H1 (cell line): ENCODE measurements around the gene CPA4. TPM values are rescaled to one million over a fixed set of nuclear protein-coding genes. Genes with fewer than 3 reads are reported as not detected.

ENCODE experiments used
- CTCF ChIA-PET: fragments of 300-600 bp; sonication (Branson Sonifier 250); formaldehyde crosslinking; loops from one replicate; lab custom pipeline; 2021; ENCODE audit not compliant: partially characterized antibody; lab: Charles Lee
- POLR2A ChIA-PET: fragments of 300-600 bp; sonication (Branson Sonifier 250); formaldehyde crosslinking; loops from one replicate; lab custom pipeline; 2021; ENCODE audit warnings: inconsistent platforms; ENCODE audit not compliant: partially characterized antibody; lab: Charles Lee
- DNase-seq, 2 experiments: peaks; one replicate each; pipeline versions ENCODE4 v3.0.0 to v3.0.0-alpha.2; 2010 to 2022; ENCODE audit warnings: low spot score in 2 of 2, low read depth in 1 of 2, mixed read lengths in 1 of 2
- FAIRE-seq: peaks from 2 replicates; lab custom pipeline; 2011; peaks lifted over from hg19 to GRCh38; lab: Jason Lieb, UNC
- H2AFZ ChIP-seq: 2 replicates; pipeline ENCODE4 v1.8.1; 2012; ENCODE audit warnings: low read length, inconsistent platforms
- H2AK5ac ChIP-seq: 2 replicates; pipeline ENCODE4 v1.6.1; 2013; ENCODE audit warnings: low read depth, low read length
- H2BK120ac ChIP-seq: replicated peaks from 2 replicates; pipeline ENCODE3; 2013; ENCODE audit warnings: low read depth, low read length, inconsistent platforms
- H2BK12ac ChIP-seq: 2 replicates; pipeline ENCODE4 v1.6.1; 2013; ENCODE audit warnings: low read depth, low read length
- H2BK15ac ChIP-seq: 2 replicates; pipeline ENCODE4 v1.6.1; 2013; ENCODE audit warnings: low read length
- H2BK20ac ChIP-seq: 2 replicates; pipeline ENCODE4 v1.6.1; 2013; ENCODE audit warnings: low read length
- H2BK5ac ChIP-seq: 2 replicates; pipeline ENCODE4 v1.6.1; 2013; ENCODE audit warnings: low read depth, low read length
- H3K14ac ChIP-seq: 2 replicates; pipeline ENCODE4 v1.6.1; 2013; ENCODE audit warnings: inconsistent platforms; ENCODE audit not compliant: insufficient read length
- H3K18ac ChIP-seq: 2 replicates; pipeline ENCODE4 v1.6.1; 2013; ENCODE audit warnings: low read length; ENCODE audit errors: extremely low read depth
- H3K23ac ChIP-seq: 2 replicates; pipeline ENCODE4 v1.6.1; 2013; ENCODE audit warnings: inconsistent platforms; ENCODE audit not compliant: insufficient read length
- H3K23me2 ChIP-seq: 2 replicates; pipeline ENCODE4 v1.6.1; 2013; ENCODE audit warnings: low read depth, low read length
- H3K27ac ChIP-seq: 2 replicates; pipeline ENCODE4 v1.6.1; 2011; ENCODE audit warnings: low read depth, low read length, inconsistent platforms
- H3K27me3 ChIP-seq, 4 experiments: replicated peaks in 1 of 4; 1 replicate in 1 of 4; 2 replicates in 3 of 4; pipeline versions ENCODE4 v1.6.1 to v1.8.1; 2011 to 2013; ENCODE audit warnings: low read length in 3 of 4, mild to moderate bottlenecking in 3 of 4, inconsistent platforms in 2 of 4, mixed read lengths in 2 of 4, moderate library complexity in 1 of 4; ENCODE audit not compliant: control insufficient read depth in 3 of 4, insufficient read depth in 3 of 4; ENCODE audit errors: extremely low read depth in 1 of 4
- H3K36me3 ChIP-seq, 4 experiments: 2 replicates each; pipeline versions ENCODE4 v1.6.1 to v1.8.1; 2011 to 2013; ENCODE audit warnings: mild to moderate bottlenecking in 4 of 4, low read length in 3 of 4, moderate library complexity in 2 of 4, control low read depth in 1 of 4, inconsistent platforms in 1 of 4; ENCODE audit not compliant: insufficient read depth in 4 of 4, control insufficient read depth in 2 of 4
- H3K4ac ChIP-seq: replicated peaks from 2 replicates; pipeline ENCODE3; 2013; ENCODE audit warnings: low read length, low read depth, mixed read lengths, inconsistent platforms; ENCODE audit not compliant: insufficient read length
- H3K4me1 ChIP-seq, 4 experiments: replicated peaks in 1 of 4; 1 replicate in 1 of 4; 2 replicates in 3 of 4; pipeline versions ENCODE4 v1.6.1 to v1.8.1; 2011 to 2013; ENCODE audit warnings: low read length in 3 of 4, inconsistent platforms in 2 of 4, mixed read lengths in 1 of 4; ENCODE audit not compliant: insufficient read depth in 4 of 4, control insufficient read depth in 3 of 4
- H3K4me2 ChIP-seq, 2 experiments: 2 replicates each; pipeline versions ENCODE4 v1.6.1 to v1.8.1; 2011 to 2013; ENCODE audit warnings: low read depth in 2 of 2, low read length in 2 of 2, control low read depth in 1 of 2, inconsistent platforms in 1 of 2, mild to moderate bottlenecking in 1 of 2; ENCODE audit not compliant: insufficient read depth in 1 of 2
- H3K4me3 ChIP-seq, 4 experiments: fragments of 200-600, 300-600 bp in 1 of 4; sonication (generic), shearing (Covaris generic), sonication (Bioruptor Twin) in 1 of 4; 2 replicates each; pipeline versions ENCODE4 v1.5.1 to v1.8.1; 2011 to 2016; ENCODE audit warnings: low read length in 4 of 4, low read depth in 3 of 4, control low read depth in 2 of 4, inconsistent platforms in 2 of 4, mild to moderate bottlenecking in 2 of 4, mixed read lengths in 1 of 4, moderate library complexity in 1 of 4; ENCODE audit not compliant: insufficient read depth in 2 of 4; ENCODE audit errors: extremely low read depth in 1 of 4
- H3K56ac ChIP-seq: replicated peaks from 2 replicates; pipeline ENCODE3; 2013; ENCODE audit warnings: low read depth, mild to moderate bottlenecking, mixed read lengths, low read length, inconsistent platforms; ENCODE audit not compliant: insufficient read length
- H3K79me1 ChIP-seq: 2 replicates; pipeline ENCODE4 v1.6.1; 2013; ENCODE audit warnings: low read depth, low read length, control low read depth
- H3K79me2 ChIP-seq, 2 experiments: 2 replicates each; pipeline versions ENCODE4 v1.6.1 to v1.8.1; 2012 to 2013; ENCODE audit warnings: low read length in 2 of 2, mild to moderate bottlenecking in 2 of 2, inconsistent platforms in 1 of 2; ENCODE audit not compliant: insufficient read depth in 2 of 2, control insufficient read depth in 1 of 2
- H3K9ac ChIP-seq, 4 experiments: replicated peaks in 1 of 4; 1 replicate in 1 of 4; 2 replicates in 3 of 4; pipeline versions ENCODE4 v1.6.1 to v1.8.1; 2011 to 2013; ENCODE audit warnings: low read depth in 3 of 4, low read length in 3 of 4, control low read depth in 2 of 4, mild to moderate bottlenecking in 2 of 4, moderate library complexity in 2 of 4, inconsistent platforms in 1 of 4; ENCODE audit errors: extremely low read depth in 1 of 4
- H3K9me3 ChIP-seq, 2 experiments: 2 replicates each; pipeline versions ENCODE4 v1.6.1 to v1.8.1; 2012 to 2013; ENCODE audit warnings: mild to moderate bottlenecking in 2 of 2, moderate library complexity in 2 of 2, control low read depth in 1 of 2, inconsistent platforms in 1 of 2, low read depth in 1 of 2, low read length in 1 of 2, mixed read lengths in 1 of 2; ENCODE audit not compliant: insufficient read depth in 2 of 2
- H4K20me1 ChIP-seq, 2 experiments: replicated peaks in 1 of 2; 2 replicates each; pipeline versions ENCODE3 to v1.8.1; 2011 to 2013; ENCODE audit warnings: inconsistent platforms in 2 of 2, low read length in 2 of 2, mild to moderate bottlenecking in 1 of 2; ENCODE audit not compliant: insufficient read depth in 2 of 2, control insufficient read depth in 1 of 2
- H4K5ac ChIP-seq: 2 replicates; pipeline ENCODE4 v1.6.1; 2013; ENCODE audit warnings: low read length, low read depth, mixed read lengths, inconsistent platforms; ENCODE audit not compliant: insufficient read length
- H4K8ac ChIP-seq: 2 replicates; pipeline ENCODE4 v1.8.0; 2013; ENCODE audit warnings: mild to moderate bottlenecking, moderate library complexity, low read length, inconsistent platforms; ENCODE audit not compliant: insufficient read depth; ENCODE audit errors: extremely low read depth
- H4K91ac ChIP-seq: replicated peaks from 2 replicates; pipeline ENCODE3; 2013; ENCODE audit warnings: low read length, mixed read lengths, inconsistent platforms; ENCODE audit not compliant: insufficient read length
- EZH2 ChIP-seq: fragments of 200-600 bp; sonication (generic); IDR thresholded peaks from 2 replicates; pipeline ENCODE4 v1.7.1; 2012; ENCODE audit warnings: low read depth, mild to moderate bottlenecking, moderate library complexity, low read length, inconsistent platforms; ENCODE audit not compliant: severe bottlenecking
- NANOG ChIP-seq: IDR thresholded peaks from 2 replicates; pipeline ENCODE4 v1.6.1; 2011; ENCODE audit warnings: low read length, low read depth, mild to moderate bottlenecking, inconsistent platforms; ENCODE audit not compliant: insufficient read depth, poor library complexity, severe bottlenecking
- POLR2A ChIP-seq, 2 experiments: IDR thresholded peaks; 1 replicate in 1 of 2; 2 replicates in 1 of 2; pipeline ENCODE4 v1.6.1; 2011; ENCODE audit warnings: low read depth in 2 of 2, low read length in 2 of 2, mild to moderate bottlenecking in 2 of 2; ENCODE audit errors: control extremely low read depth in 1 of 2
- YY1 ChIP-seq: IDR thresholded peaks from 2 replicates; pipeline ENCODE4 v1.6.1; 2011; ENCODE audit warnings: low read depth, mild to moderate bottlenecking, low read length
- WGBS, 2 experiments: shearing (Covaris generic) in 1 of 2; methylation state at CpG; one replicate each; pipeline versions ENCODE4 v1.1.6 to v1.1.7; 2013 to 2015; ENCODE audit warnings: low lambda C conversion rate in 2 of 2, mixed read lengths in 2 of 2, inconsistent platforms in 1 of 2, low coverage in 1 of 2, missing lambda C conversion rate in 1 of 2; ENCODE audit not compliant: insufficient replicate concordance in 2 of 2, insufficient coverage in 1 of 2, insufficient read length in 1 of 2; ENCODE audit errors: extremely low coverage in 1 of 2, missing lambda C conversion rate in 1 of 2; 5-methylcytosine and 5-hydroxymethylcytosine counted together
- polyA plus RNA-seq, 7 experiments: library from polyadenylated mRNA; depleted of rRNA in 3 of 7; stranded (reverse) in 5 of 7; unstranded in 2 of 7; fragments of >200 nt in 5 of 7; fragments of 200-250 nt in 2 of 7; gene quantifications; 1 replicate in 5 of 7; 2 replicates in 1 of 7; 4 replicates in 1 of 7; pipeline versions ENCODE4 v1.2.1 to v1.2.3, GENCODE V29; 2011 to 2013; ENCODE audit warnings: missing spikeins in 2 of 7, mixed read lengths in 2 of 7
- total RNA-seq: library from RNA; stranded (reverse); fragmentation: NEBNext Ultra II Directional; extraction: Animal tissue kit (Norgen Biotek cat#: 25700); gene quantifications from 2 replicates; pipeline ENCODE4 v1.2.1, GENCODE V29; 2021

CPA4 gene
- total and polyA plus RNA-seq, 2 of the 8 experiments (the other 6 are each of a cell fraction or from before 2014, with no cell fraction given), result 0.03 TPM; not detected in 1

DNA sequence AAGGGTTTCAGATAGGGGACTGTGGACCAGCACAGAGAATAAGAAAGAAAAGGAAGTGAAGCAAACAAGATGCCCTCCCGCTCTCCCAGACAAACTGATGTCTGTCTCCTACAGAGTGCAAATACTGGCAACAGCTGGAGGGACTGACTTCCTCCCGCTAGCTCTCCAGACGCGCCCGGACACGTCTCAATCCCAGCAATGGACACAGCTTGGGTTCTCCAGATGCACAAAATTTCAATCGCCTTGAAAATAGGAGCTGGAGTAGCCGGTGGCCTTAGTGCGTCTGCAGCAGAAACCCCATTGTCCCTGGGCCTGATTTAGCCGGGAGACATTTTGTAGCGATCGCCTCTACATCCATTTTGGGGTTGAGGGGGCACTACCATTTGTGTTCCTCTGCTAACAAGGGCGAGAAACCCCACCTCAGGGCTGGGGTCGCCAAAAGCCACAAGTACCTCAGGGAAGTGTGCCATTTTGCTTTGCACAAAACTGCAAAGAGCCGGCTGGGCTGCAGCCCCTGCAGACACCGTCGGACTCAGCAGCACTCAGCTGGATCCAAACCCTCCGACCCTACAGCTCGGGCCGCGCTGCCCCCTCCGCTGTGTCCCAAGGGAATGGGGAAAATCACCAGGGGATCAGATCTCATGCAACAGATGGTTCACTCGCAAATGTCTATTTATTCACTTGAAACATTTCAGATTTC, 20.4 kb upstream of the CPA4 start:
- H2AFZ ChIP-seq, result peak overlapping the region; percentile 83; the same call in 1 of the 2 replicates

More for the DNA sequence above, 20.4 kb upstream of the CPA4 start:
- Histone ChIP-seq H3K79me1 (no peaks in the 10 kb centered on the region), H3K4me2 (peak overlapping the region; percentile 58 to 77), H2AK5ac (peak overlapping the region; percentile 44), H3K27ac (peak overlapping the region; percentile 96), H3K79me2 (no peaks in the 10 kb centered on the region), H3K27me3 (no peaks in the 10 kb centered on the region), H3K4me3 (peak overlapping the region in 2 of 4 experiments; percentile 3 to 39; a peak in 3 of 8 replicates), H2BK5ac (peak overlapping the region; percentile 87), H2BK120ac (peak overlapping the region; percentile 89), H3K23ac (no peak overlapping the region), H2BK12ac (peak overlapping the region; percentile 78), H3K9ac (peak overlapping the region in 3 of 4 experiments; percentile 52 to 82 (median 78); a peak in 6 of 7 replicates), H4K8ac (peak overlapping the region; percentile 98), H3K56ac (peak overlapping the region; percentile 56), H3K4ac (peak overlapping the region; percentile 40), H3K14ac (no peak overlapping the region), H3K9me3 (no peaks in the 10 kb centered on the region), H4K91ac (peak overlapping the region; percentile 90), H4K20me1 (no peaks in the 10 kb centered on the region), H4K5ac (peak overlapping the region; percentile 73), H2BK15ac (peak overlapping the region; percentile 20), H3K4me1 (peaks cover 6 to 27% (median 19%) of the 10 kb centered on the region in 4 experiments), H3K23me2 (no peaks in the 10 kb centered on the region; the same call in 1 of the 2 replicates), H3K18ac (peak overlapping the region; percentile 97), H2BK20ac (peak overlapping the region; percentile 74), H3K36me3 (no peaks in the 10 kb centered on the region)
- ChIA-PET CTCF (interaction anchor here (0.6 to 2.5 kb wide), 10 partner anchors 8 to 321 kb away, joined by 3 to 10 read pairs (median 4); no protein-coding TSS in a partner anchor), POLR2A (interaction anchor here (0.7 to 3.9 kb wide), 18 partner anchors 9 to 461 kb away, joined by 3 to 23 read pairs (median 4); partner anchors contain the start of genes KLHDC10 and TMEM209)
- no peak for FAIRE-seq
- DNase-seq, result peak in 1 of 2 experiments; percentile 61
- TF ChIP-seq POLR2A (IDR thresholded peaks at IDR 0.05; ENCODE audit: control extremely low read depth in 1 of 2, low read depth in 2 of 2, low read length in 2 of 2) (peak in 1 of 2 experiments; percentile 70; a peak in 1 of 3 replicates), EZH2 (no peak), YY1 (peak; percentile 89), NANOG (no peak)
- WGBS, 2 experiments, result 50% methylated on average over 23 of the region's 23 CpGs; no CpG with 5 or more reads in 1 of the 2 experiments
